Activated T-cell treated with anti-CD3 and anti-CD28 coated beads for 24 hours (primary cell): Measurements from ENCODE around the gene IQSEC3.
"Not testable (repeated sequence)": the region's sequence is repeated elsewhere in the genome, so short reads cannot be mapped to it uniquely, and the experiment has no call there.

Experiments used
- DNase-seq: peaks from one replicate; pipeline ENCODE4 v3.0.0-alpha.2; 2020; ENCODE audit warnings: low read depth

The IQSEC3 gene

GRCh38 chr12:111699-112493 is 45.3 kb downstream of the IQSEC3 start:
- DNase-seq: no peak

- no peak for DNase-seq
These were observed 46.8 kb downstream of the IQSEC3 start for GRCh38 chr12:113347-113746.

- no peak for DNase-seq
These were observed 48.2 kb downstream of the IQSEC3 start for GRCh38 chr12:114626-115211.

GRCh38 chr12:115518-115917 is 49.0 kb downstream of the IQSEC3 start:
- DNase-seq: no peak

- no peak for DNase-seq
These were observed 49.7 kb downstream of the IQSEC3 start for GRCh38 chr12:115960-116915.

GRCh38 chr12:117311-117710 is 50.7 kb downstream of the IQSEC3 start:
- no peak for DNase-seq

GRCh38 chr12:117816-118345 is 51.3 kb downstream of the IQSEC3 start:
- no peak for DNase-seq

GRCh38 chr12:118591-118990 is 52.0 kb downstream of the IQSEC3 start:
- no peak for DNase-seq

- DNase-seq: no peak
These were observed 54.4 kb downstream of the IQSEC3 start for GRCh38 chr12:120951-121350.

- DNase-seq: no peak
These were observed 55.1 kb downstream of the IQSEC3 start for GRCh38 chr12:121647-122046.

GRCh38 chr12:125075-125474 is 58.5 kb downstream of the IQSEC3 start:
- no peak for DNase-seq

GRCh38 chr12:125566-125965 is 59.0 kb downstream of the IQSEC3 start:
- no peak for DNase-seq

GRCh38 chr12:128079-128478 is 61.5 kb downstream of the IQSEC3 start:
- no peak for DNase-seq

- DNase-seq: no peak
These were observed 62.4 kb downstream of the IQSEC3 start for GRCh38 chr12:129001-129400.

GRCh38 chr12:130519-130918 is 64.0 kb downstream of the IQSEC3 start:
- DNase-seq: no peak

GRCh38 chr12:131008-131407 is 64.4 kb downstream of the IQSEC3 start:
- DNase-seq: no peak

- no peak for DNase-seq
These were observed 65.3 kb downstream of the IQSEC3 start for GRCh38 chr12:131732-132495.

GRCh38 chr12:133616-134232 is 67.2 kb downstream of the IQSEC3 start:
- not testable (repeated sequence) for DNase-seq

GRCh38 chr12:135138-135537 is 68.6 kb downstream of the IQSEC3 start:
- no peak for DNase-seq

- no peak for DNase-seq
These were observed 71.8 kb downstream of the IQSEC3 start for GRCh38 chr12:138171-138897.
